Tibial artery (tissue), 4 donors: ENCODE data around the gene EDA.

Source experiments
- DNase-seq, 2 donors: peaks; one replicate each; pipeline ENCODE4 v3.0.0-alpha.2; 2019
- H3K27ac ChIP-seq, 2 donors: fragments of 200-600 bp; sonication (generic) in 1 of 2; 1 replicate in 1 of 2; 2 replicates in 1 of 2; pipeline ENCODE4 v1.5.1; 2018 to 2019; ENCODE audit warnings: mild to moderate bottlenecking in 1 of 2
- H3K27me3 ChIP-seq, 2 donors: fragments of 200-600 bp; sonication (generic) in 1 of 2; one replicate each; pipeline versions ENCODE4 v1.5.1 to v1.6.0; 2016 to 2019
- H3K36me3 ChIP-seq, 3 donors: fragments of 200-600 bp; sonication (generic) in 2 of 3; one replicate each; pipeline ENCODE4 v1.5.1; 2016 to 2019; ENCODE audit warnings: mild to moderate bottlenecking in 2 of 3
- H3K4me1 ChIP-seq, 4 donors: fragments of 200-600 bp; sonication (generic) in 2 of 4; 1 replicate in 3 of 4; 2 replicates in 1 of 4; pipeline ENCODE4 v1.5.1; 2016 to 2019
- H3K4me3 ChIP-seq, 2 donors: fragments of 200-600 bp; sonication (generic) in 1 of 2; 1 replicate in 1 of 2; 2 replicates in 1 of 2; pipeline ENCODE4 v1.5.1; 2018 to 2019; ENCODE audit warnings: mild to moderate bottlenecking in 2 of 2
- H3K9me3 ChIP-seq, 3 donors: fragments of 200-600 bp; sonication (generic) in 1 of 3; one replicate each; pipeline ENCODE4 v1.5.1; 2016 to 2019
- CTCF ChIP-seq, 2 experiments: fragments of 200-600 bp in 1 of 2; fragments of 450-650 bp in 1 of 2; IDR thresholded peaks; one replicate each; pipeline ENCODE4 v1.5.1; 2017 to 2019; ENCODE audit warnings: antibody characterized with exemption in 2 of 2, mild to moderate bottlenecking in 1 of 2, moderate library complexity in 1 of 2
- intact Hi-C: fragments of 100-400 bp; cut with DNase I; formaldehyde crosslinking; loops from one replicate; pipeline ENCODE4 v1.15.0; 2023; ENCODE audit warnings: low total_unique reads

The EDA gene

DNA sequence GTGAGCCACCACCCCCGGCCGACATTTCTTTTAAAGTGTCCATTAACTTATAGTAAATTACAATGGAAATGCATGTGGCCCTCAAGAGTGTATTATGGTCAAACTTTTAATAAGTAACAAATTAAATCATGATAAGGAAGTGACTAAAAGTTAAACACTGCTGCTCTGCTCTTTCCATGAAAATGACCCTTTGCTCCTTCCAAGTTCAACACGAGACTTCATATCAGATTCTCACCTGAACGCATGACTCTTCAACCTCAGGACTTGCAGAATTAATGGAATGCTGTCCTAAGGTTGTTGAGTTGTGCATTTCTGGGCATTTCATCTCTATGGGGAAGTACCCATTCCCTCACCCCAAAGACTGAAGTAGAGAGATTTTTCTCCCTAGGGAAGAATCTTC lies 406.7 kb downstream of the EDA start:
- no peak for DNase-seq
- no peak for TF ChIP-seq CTCF (IDR thresholded peaks at IDR 0.05)
- no peak overlapping the region for H3K4me3 ChIP-seq
- H3K27ac ChIP-seq: no peak overlapping the region
- H3K4me1 ChIP-seq: no peaks in the 10 kb centered on the region
- H3K36me3 ChIP-seq: no peaks in the 10 kb centered on the region
- intact Hi-C loops: no loop called here
- H3K9me3 ChIP-seq: peaks cover 0 to 3% (median 0%) of the 10 kb centered on the region in 3 donors
- H3K27me3 ChIP-seq: no peaks in the 10 kb centered on the region

GRCh38 chrX:70025464-70025863 lies 409.6 kb downstream of the EDA start:
- no peak for DNase-seq
- intact Hi-C loops: no loop called here

GRCh38 chrX:70026112-70026850 lies 410.4 kb downstream of the EDA start:
- intact Hi-C loops: no loop called here
- Histone ChIP-seq H3K27me3 (no peaks in the 10 kb centered on the region), H3K4me3 (no peak overlapping the region), H3K9me3 (no peaks in the 10 kb centered on the region), H3K36me3 (no peaks in the 10 kb centered on the region), H3K4me1 (no peaks in the 10 kb centered on the region), H3K27ac (no peak overlapping the region)
- no peak for TF ChIP-seq CTCF (IDR thresholded peaks at IDR 0.05)
- no peak for DNase-seq

More at GRCh38 chrX:70025464-70025863, 409.6 kb downstream of the EDA start:
- Histone ChIP-seq H3K27me3 (no peaks in the 10 kb centered on the region), H3K4me3 (no peak overlapping the region), H3K9me3 (no peaks in the 10 kb centered on the region), H3K27ac (no peak overlapping the region), H3K36me3 (no peaks in the 10 kb centered on the region), H3K4me1 (no peaks in the 10 kb centered on the region)
- TF ChIP-seq CTCF (IDR thresholded peaks at IDR 0.05): no peak

GRCh38 chrX:70026851-70027200 lies 410.9 kb downstream of the EDA start:
- Histone ChIP-seq H3K36me3 (no peaks in the 10 kb centered on the region), H3K27me3 (no peaks in the 10 kb centered on the region), H3K4me1 (no peaks in the 10 kb centered on the region), H3K27ac (no peak overlapping the region), H3K9me3 (no peaks in the 10 kb centered on the region), H3K4me3 (no peak overlapping the region)
- intact Hi-C loops: no loop called here
- TF ChIP-seq CTCF (IDR thresholded peaks at IDR 0.05): no peak
- no peak for DNase-seq

GRCh38 chrX:70029863-70030262 lies 413.9 kb downstream of the EDA start:
- H3K9me3 ChIP-seq: no peaks in the 10 kb centered on the region
- no peaks in the 10 kb centered on the region for H3K27me3 ChIP-seq
- no peaks in the 10 kb centered on the region for H3K36me3 ChIP-seq
- intact Hi-C loops: no loop called here
- no peak overlapping the region for H3K27ac ChIP-seq
- H3K4me3 ChIP-seq: no peak overlapping the region
- TF ChIP-seq CTCF (IDR thresholded peaks at IDR 0.05): no peak
- DNase-seq: no peak
- H3K4me1 ChIP-seq: no peaks in the 10 kb centered on the region
